ENCODE data around the gene SDR42E2.

DNA sequence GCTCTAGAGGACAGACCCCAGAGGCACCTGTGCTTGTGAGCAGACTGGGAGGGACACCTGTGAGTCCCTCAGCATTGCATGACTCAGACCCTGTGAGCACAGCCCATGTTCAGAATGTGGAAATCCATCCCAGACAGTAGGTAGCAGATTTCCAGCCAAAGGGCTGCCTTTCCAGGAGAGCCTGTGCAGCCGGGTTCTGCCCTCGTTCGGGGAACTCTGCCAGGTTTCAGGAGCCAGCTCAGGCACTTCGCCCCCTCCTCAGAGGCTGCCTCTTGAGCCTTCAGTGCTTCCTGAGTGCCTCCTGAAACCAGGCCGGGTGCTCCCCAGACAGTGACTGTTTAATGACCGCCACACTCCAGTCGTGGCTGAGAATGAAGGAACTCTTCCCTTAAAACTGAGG, 23.3 kb upstream of the SDR42E2 start:
- TF ChIP-seq, protein P1, sequence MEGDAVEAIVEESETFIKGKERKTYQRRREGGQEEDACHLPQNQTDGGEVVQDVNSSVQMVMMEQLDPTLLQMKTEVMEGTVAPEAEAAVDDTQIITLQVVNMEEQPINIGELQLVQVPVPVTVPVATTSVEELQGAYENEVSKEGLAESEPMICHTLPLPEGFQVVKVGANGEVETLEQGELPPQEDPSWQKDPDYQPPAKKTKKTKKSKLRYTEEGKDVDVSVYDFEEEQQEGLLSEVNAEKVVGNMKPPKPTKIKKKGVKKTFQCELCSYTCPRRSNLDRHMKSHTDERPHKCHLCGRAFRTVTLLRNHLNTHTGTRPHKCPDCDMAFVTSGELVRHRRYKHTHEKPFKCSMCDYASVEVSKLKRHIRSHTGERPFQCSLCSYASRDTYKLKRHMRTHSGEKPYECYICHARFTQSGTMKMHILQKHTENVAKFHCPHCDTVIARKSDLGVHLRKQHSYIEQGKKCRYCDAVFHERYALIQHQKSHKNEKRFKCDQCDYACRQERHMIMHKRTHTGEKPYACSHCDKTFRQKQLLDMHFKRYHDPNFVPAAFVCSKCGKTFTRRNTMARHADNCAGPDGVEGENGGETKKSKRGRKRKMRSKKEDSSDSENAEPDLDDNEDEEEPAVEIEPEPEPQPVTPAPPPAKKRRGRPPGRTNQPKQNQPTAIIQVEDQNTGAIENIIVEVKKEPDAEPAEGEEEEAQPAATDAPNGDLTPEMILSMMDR (IDR thresholded peaks at IDR 0.05), result no peak
- TF ChIP-seq POLR2AphosphoS5 (IDR thresholded peaks at IDR 0.05), result no peak
